ENCODE data around the gene EXOC6.
"Not testable (repeated sequence)": the region's sequence is repeated elsewhere in the genome, so short reads cannot be mapped to it uniquely, and the experiment has no call there.

The EXOC6 gene

GRCh38 chr10:92969151-92969550, 120.8 kb downstream of the EXOC6 start:
- Histone ChIP-seq H3K36me3 (ENCODE audit: control insufficient read depth, insufficient read depth, low read length) (no peaks in the 10 kb centered on the region), H3K27me3 (replicated peaks; ENCODE audit: control insufficient read depth, insufficient read depth, low read length) (no peaks in the 10 kb centered on the region), H3K4me3 (replicated peaks; ENCODE audit: low read depth, low read length) (no peak overlapping the region)
- no peak for DNase-seq (ENCODE audit: extremely low read depth, insufficient read length)
- no peak for TF ChIP-seq CTCF (IDR thresholded peaks at IDR 0.05; ENCODE audit: insufficient read depth, low read length, poor library complexity, severe bottlenecking)

GRCh38 chr10:92970301-92971070, 122.2 kb downstream of the EXOC6 start:
- no peak for DNase-seq (ENCODE audit: extremely low read depth, insufficient read length)
- H3K27me3 ChIP-seq (replicated peaks; ENCODE audit: control insufficient read depth, insufficient read depth, low read length) = no peaks in the 10 kb centered on the region

GRCh38 chr10:92972066-92972870, 123.9 kb downstream of the EXOC6 start:
- no peak for DNase-seq (ENCODE audit: extremely low read depth, insufficient read length)
- no peaks in the 10 kb centered on the region for H3K36me3 ChIP-seq (ENCODE audit: control insufficient read depth, insufficient read depth, low read length)
- H3K27me3 ChIP-seq (replicated peaks; ENCODE audit: control insufficient read depth, insufficient read depth, low read length) = no peaks in the 10 kb centered on the region
- no peak for TF ChIP-seq CTCF (IDR thresholded peaks at IDR 0.05; ENCODE audit: insufficient read depth, low read length, poor library complexity, severe bottlenecking)
- no peak overlapping the region for H3K4me3 ChIP-seq (replicated peaks; ENCODE audit: low read depth, low read length)

More at GRCh38 chr10:92970301-92971070, 122.2 kb downstream of the EXOC6 start:
- no peaks in the 10 kb centered on the region for H3K36me3 ChIP-seq (ENCODE audit: control insufficient read depth, insufficient read depth, low read length)
- no peak overlapping the region for H3K4me3 ChIP-seq (replicated peaks; ENCODE audit: low read depth, low read length)
- TF ChIP-seq CTCF (IDR thresholded peaks at IDR 0.05; ENCODE audit: insufficient read depth, low read length, poor library complexity, severe bottlenecking) = no peak

GRCh38 chr10:92972886-92973285, 124.6 kb downstream of the EXOC6 start:
- no peaks in the 10 kb centered on the region for H3K27me3 ChIP-seq (replicated peaks; ENCODE audit: control insufficient read depth, insufficient read depth, low read length)
- DNase-seq (ENCODE audit: extremely low read depth, insufficient read length) = no peak
- no peak for TF ChIP-seq CTCF (IDR thresholded peaks at IDR 0.05; ENCODE audit: insufficient read depth, low read length, poor library complexity, severe bottlenecking)
- no peaks in the 10 kb centered on the region for H3K36me3 ChIP-seq (ENCODE audit: control insufficient read depth, insufficient read depth, low read length)
- H3K4me3 ChIP-seq (replicated peaks; ENCODE audit: low read depth, low read length) = no peak overlapping the region

- not testable (repeated sequence) for H3K27me3 ChIP-seq (replicated peaks; ENCODE audit: control insufficient read depth, insufficient read depth, low read length); H3K4me3 ChIP-seq (replicated peaks; ENCODE audit: low read depth, low read length); H3K36me3 ChIP-seq (ENCODE audit: control insufficient read depth, insufficient read depth, low read length); DNase-seq (ENCODE audit: extremely low read depth, insufficient read length)
Observed at GRCh38 chr10:92976278-92976677, 128.0 kb downstream of the EXOC6 start.

GRCh38 chr10:92989250-92989649, 140.9 kb downstream of the EXOC6 start:
- DNase-seq (ENCODE audit: extremely low read depth, insufficient read length) = no peak
- Histone ChIP-seq H3K4me3 (replicated peaks; ENCODE audit: low read depth, low read length) (no peak overlapping the region), H3K36me3 (ENCODE audit: control insufficient read depth, insufficient read depth, low read length) (no peaks in the 10 kb centered on the region), H3K27me3 (replicated peaks; ENCODE audit: control insufficient read depth, insufficient read depth, low read length) (no peaks in the 10 kb centered on the region)
- TF ChIP-seq CTCF (IDR thresholded peaks at IDR 0.05; ENCODE audit: insufficient read depth, low read length, poor library complexity, severe bottlenecking) = no peak

All from GM06990 (cell line).